ENCODE results near the gene MEIS1. TPM values are rescaled to one million over a fixed set of nuclear protein-coding genes. Genes with fewer than 3 reads are reported as not detected.

The MEIS1 gene
- total and polyA plus RNA-seq, 2 donors (not counting 1 experiment from before 2014, with no cell fraction given), result 0.03 TPM; not detected in 1

GRCh38 chr2:66463206-66463755 lies 28.4 kb downstream of the MEIS1 start:
- ATAC-seq (ENCODE audit: low read depth), result no peak
- intact Hi-C loops (cut with micrococcal nuclease), result no loop called here
- WGBS (ENCODE audit: insufficient coverage), result 86% methylated on average over 1 of the region's 3 CpGs
- no peaks in the 10 kb centered on the region for H3K79me2 ChIP-seq (ENCODE audit: control insufficient read depth, insufficient read depth, low read length)
- H2AFZ ChIP-seq (ENCODE audit: insufficient read depth, low read depth, low read length, poor library complexity, severe bottlenecking), result no peak overlapping the region
- CTCF ChIA-PET, result no interaction called here
- no peak for DNase-seq
- Mint-ChIP-seq H3K27me3 (peaks cover 10% of the 10 kb centered on the region), H3K4me3 (no peak overlapping the region), H3K9me3 (ENCODE audit: insufficient read depth) (no peaks in the 10 kb centered on the region), H3K4me1 (no peaks in the 10 kb centered on the region), H3K27ac (no peak overlapping the region)
- H3K4me3 ChIP-seq (ENCODE audit: control extremely low read depth in 1 of 5, extremely low read depth in 1 of 5, insufficient read depth in 1 of 5, low read depth in 2 of 5, low read length in 4 of 5), result no peak overlapping the region
- H4K20me1 ChIP-seq (ENCODE audit: control insufficient read depth, insufficient read depth, low read length, poor library complexity, severe bottlenecking), result no peaks in the 10 kb centered on the region
- H3K27ac ChIP-seq (ENCODE audit: low read length in 2 of 2), result no peak overlapping the region
- H3K4me2 ChIP-seq (replicated peaks; ENCODE audit: low read depth, low read length, poor library complexity, severe bottlenecking), result no peak overlapping the region
- no peaks in the 10 kb centered on the region for H3K9me3 ChIP-seq (ENCODE audit: control extremely low read depth in 1 of 3, control insufficient read depth in 2 of 3, insufficient read depth in 1 of 3, low read length in 2 of 3)
- no peaks in the 10 kb centered on the region for H3K36me3 ChIP-seq (replicated peaks in 1 of 2; ENCODE audit: control extremely low read depth in 1 of 2, control insufficient read depth in 1 of 2, extremely low read depth in 1 of 2, insufficient read depth in 2 of 2, low read length in 1 of 2)
- POLR2A ChIA-PET, result no interaction called here
- TF ChIP-seq EZH2 (IDR thresholded peaks at IDR 0.05; ENCODE audit: borderline replicate concordance, insufficient read depth, low read depth, low read length, poor library complexity, severe bottlenecking) (no peak), CTCF (IDR thresholded peaks at IDR 0.05) (no peak)
- H3K9ac ChIP-seq (ENCODE audit: low read length), result no peak overlapping the region
- H3K4me1 ChIP-seq (ENCODE audit: control insufficient read depth in 2 of 2, insufficient read depth in 2 of 2, low read length in 2 of 2), result no peaks in the 10 kb centered on the region
- H3K27me3 ChIP-seq (replicated peaks in 1 of 4; ENCODE audit: control extremely low read depth in 1 of 4, control insufficient read depth in 3 of 4, insufficient read depth in 4 of 4, low read length in 3 of 4), result no peaks in the 10 kb centered on the region

GRCh38 chr2:66464930-66465637 lies 30.2 kb downstream of the MEIS1 start:
- H2AFZ ChIP-seq (ENCODE audit: insufficient read depth, low read depth, low read length, poor library complexity, severe bottlenecking), result no peak overlapping the region
- H4K20me1 ChIP-seq (ENCODE audit: control insufficient read depth, insufficient read depth, low read length, poor library complexity, severe bottlenecking), result no peaks in the 10 kb centered on the region
- Mint-ChIP-seq H3K9me3 (ENCODE audit: insufficient read depth) (no peaks in the 10 kb centered on the region), H3K4me1 (no peaks in the 10 kb centered on the region), H3K27me3 (no peaks in the 10 kb centered on the region), H3K4me3 (no peak overlapping the region), H3K27ac (no peak overlapping the region)
- TF ChIP-seq EZH2 (IDR thresholded peaks at IDR 0.05; ENCODE audit: borderline replicate concordance, insufficient read depth, low read depth, low read length, poor library complexity, severe bottlenecking) (no peak), CTCF (IDR thresholded peaks at IDR 0.05) (no peak)
- no peak overlapping the region for H3K27ac ChIP-seq (ENCODE audit: low read length in 2 of 2)
- H3K9ac ChIP-seq (ENCODE audit: low read length), result no peak overlapping the region
- ATAC-seq (ENCODE audit: low read depth), result no peak
- no peaks in the 10 kb centered on the region for H3K79me2 ChIP-seq (ENCODE audit: control insufficient read depth, insufficient read depth, low read length)
- no peaks in the 10 kb centered on the region for H3K36me3 ChIP-seq (replicated peaks in 1 of 2; ENCODE audit: control extremely low read depth in 1 of 2, control insufficient read depth in 1 of 2, extremely low read depth in 1 of 2, insufficient read depth in 2 of 2, low read length in 1 of 2)
- intact Hi-C loops (cut with micrococcal nuclease), result no loop called here
- no CpG with 5 or more reads among the region's 4 CpGs for WGBS (ENCODE audit: insufficient coverage)
- DNase-seq, result no peak
- H3K4me2 ChIP-seq (replicated peaks; ENCODE audit: low read depth, low read length, poor library complexity, severe bottlenecking), result no peak overlapping the region
- ChIA-PET POLR2A (no interaction called here), CTCF (no interaction called here)
- H3K27me3 ChIP-seq (replicated peaks in 1 of 4; ENCODE audit: control extremely low read depth in 1 of 4, control insufficient read depth in 3 of 4, insufficient read depth in 4 of 4, low read length in 3 of 4), result no peaks in the 10 kb centered on the region
- H3K4me3 ChIP-seq (ENCODE audit: control extremely low read depth in 1 of 5, extremely low read depth in 1 of 5, insufficient read depth in 1 of 5, low read depth in 2 of 5, low read length in 4 of 5), result no peak overlapping the region
- H3K4me1 ChIP-seq (ENCODE audit: control insufficient read depth in 2 of 2, insufficient read depth in 2 of 2, low read length in 2 of 2), result no peaks in the 10 kb centered on the region
- H3K9me3 ChIP-seq (ENCODE audit: control extremely low read depth in 1 of 3, control insufficient read depth in 2 of 3, insufficient read depth in 1 of 3, low read length in 2 of 3), result peaks cover 0 to 2% (median 0%) of the 10 kb centered on the region in 3 donors

Data from B cell (primary cell).